Mammary epithelial cell (primary cell): ENCODE data around the gene ABAT.
"Not testable (repeated sequence)": the region's sequence is repeated elsewhere in the genome, so short reads cannot be mapped to it uniquely, and the experiment has no call there.

Source experiments
- EZH2 ChIP-seq: IDR thresholded peaks from 2 replicates; pipeline ENCODE4 v1.6.1; 2012; ENCODE audit warnings: low read length, inconsistent platforms, borderline replicate concordance
- TF ChIP-seq, protein P1 (sequence below), 2 donors: IDR thresholded peaks in 1 of 2; conservative IDR thresholded peaks in 1 of 2; 2 replicates each; pipeline ENCODE4 v1.5.1; 2011 to 2012; ENCODE audit warnings: inconsistent platforms in 2 of 2, low read length in 2 of 2, mild to moderate bottlenecking in 2 of 2, control low read depth in 1 of 2, low read depth in 1 of 2; ENCODE audit not compliant: insufficient read depth in 1 of 2; ENCODE audit errors: extremely low read depth in 1 of 2

DNA sequence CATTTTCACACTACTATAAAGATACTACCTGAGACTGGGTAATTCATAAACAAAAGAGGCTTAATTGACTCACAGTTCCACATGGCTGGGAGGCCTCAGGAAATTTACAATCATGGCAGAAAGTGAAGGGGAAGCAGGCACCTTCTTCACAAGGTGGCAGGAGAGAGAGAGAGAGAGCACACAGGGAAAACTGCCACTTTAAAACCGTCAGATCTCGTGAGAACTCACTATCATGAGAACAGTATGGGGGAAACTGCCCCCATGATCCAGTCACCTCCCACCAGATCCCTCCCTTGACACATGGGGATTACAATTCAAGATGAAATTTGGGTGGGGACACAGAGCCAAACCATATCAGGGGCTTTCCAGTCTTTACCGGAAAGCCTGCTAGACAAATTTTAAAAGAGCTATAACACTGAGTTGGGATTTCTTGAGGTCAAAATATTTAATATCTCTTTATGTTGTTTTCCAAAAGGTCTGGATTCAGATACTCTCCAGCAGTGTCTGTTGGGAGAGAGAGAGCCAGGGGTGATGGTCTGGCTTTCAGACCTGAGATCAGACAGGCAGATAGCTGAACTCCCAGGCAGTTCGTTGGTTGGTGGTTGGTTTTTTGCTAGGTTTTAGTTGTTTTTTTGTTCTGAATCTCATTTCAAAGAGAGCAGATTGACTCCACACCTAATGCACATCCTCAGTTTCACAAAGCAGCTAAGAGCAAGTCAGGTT lies 30.8 kb downstream of the ABAT start:
- TF ChIP-seq, protein P1, sequence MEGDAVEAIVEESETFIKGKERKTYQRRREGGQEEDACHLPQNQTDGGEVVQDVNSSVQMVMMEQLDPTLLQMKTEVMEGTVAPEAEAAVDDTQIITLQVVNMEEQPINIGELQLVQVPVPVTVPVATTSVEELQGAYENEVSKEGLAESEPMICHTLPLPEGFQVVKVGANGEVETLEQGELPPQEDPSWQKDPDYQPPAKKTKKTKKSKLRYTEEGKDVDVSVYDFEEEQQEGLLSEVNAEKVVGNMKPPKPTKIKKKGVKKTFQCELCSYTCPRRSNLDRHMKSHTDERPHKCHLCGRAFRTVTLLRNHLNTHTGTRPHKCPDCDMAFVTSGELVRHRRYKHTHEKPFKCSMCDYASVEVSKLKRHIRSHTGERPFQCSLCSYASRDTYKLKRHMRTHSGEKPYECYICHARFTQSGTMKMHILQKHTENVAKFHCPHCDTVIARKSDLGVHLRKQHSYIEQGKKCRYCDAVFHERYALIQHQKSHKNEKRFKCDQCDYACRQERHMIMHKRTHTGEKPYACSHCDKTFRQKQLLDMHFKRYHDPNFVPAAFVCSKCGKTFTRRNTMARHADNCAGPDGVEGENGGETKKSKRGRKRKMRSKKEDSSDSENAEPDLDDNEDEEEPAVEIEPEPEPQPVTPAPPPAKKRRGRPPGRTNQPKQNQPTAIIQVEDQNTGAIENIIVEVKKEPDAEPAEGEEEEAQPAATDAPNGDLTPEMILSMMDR (conservative IDR thresholded peaks at IDR 0.05 in 1 of 2, IDR thresholded peaks at IDR 0.05 in 1 of 2; ENCODE audit: extremely low read depth in 1 of 2, insufficient read depth in 1 of 2, low read depth in 1 of 2, low read length in 2 of 2), result not testable (repeated sequence)
- not testable (repeated sequence) for TF ChIP-seq EZH2
